HepG2 (cell line): ENCODE results near the gene MAOB. TPM values are rescaled to one million over a fixed set of nuclear protein-coding genes. Genes with fewer than 3 reads are reported as not detected.

Experiments used
- AGO2 ChIP-seq: fragments of 200-400 bp; formaldehyde crosslinking; optimal IDR thresholded peaks from 2 replicates; pipeline ENCODE3; 2017; ENCODE audit warnings: mild to moderate bottlenecking, low read depth, low read length, moderate library complexity
- AKAP8 ChIP-seq: sonication (generic); formaldehyde crosslinking; IDR thresholded peaks from 2 replicates; pipeline ENCODE4 v1.5.1; 2020; ENCODE audit warnings: mild to moderate bottlenecking, missing genetic modification reagents
- HOXD1 ChIP-seq: sonication (generic); formaldehyde crosslinking; IDR thresholded peaks from 2 replicates; pipeline ENCODE4 v1.5.0; 2020; ENCODE audit warnings: missing genetic modification reagents
- MED8 ChIP-seq: sonication (generic); formaldehyde crosslinking; IDR thresholded peaks from 2 replicates; pipeline ENCODE4 v1.8.1; 2023; ENCODE audit warnings: mild to moderate bottlenecking, missing genetic modification reagents; ENCODE audit not compliant: insufficient replicate concordance
- NFKBIZ ChIP-seq: IDR thresholded peaks from 2 replicates; pipeline ENCODE4 v1.6.1; 2018; ENCODE audit warnings: missing genetic modification reagents, missing compliant biosample characterization
- NPAS2 ChIP-seq: sonication (generic); formaldehyde crosslinking; IDR thresholded peaks from 2 replicates; pipeline ENCODE4 v1.8.0; 2022; ENCODE audit warnings: mild to moderate bottlenecking, missing genetic modification reagents, borderline replicate concordance
- POGK ChIP-seq: sonication (generic); formaldehyde crosslinking; conservative IDR thresholded peaks from 2 replicates; pipeline ENCODE4 v1.8.0; 2022; ENCODE audit warnings: mild to moderate bottlenecking, moderate library complexity, missing genetic modification reagents
- XBP1 ChIP-seq: sonication (generic); formaldehyde crosslinking; IDR thresholded peaks from 2 replicates; pipeline ENCODE4 v1.5.0; 2020; ENCODE audit warnings: missing genetic modification reagents
- ZFAT ChIP-seq: sonication (generic); formaldehyde crosslinking; conservative IDR thresholded peaks from 2 replicates; pipeline ENCODE4 v1.8.1; 2023; ENCODE audit warnings: missing genetic modification reagents, inconsistent platforms
- ZFP90 ChIP-seq: sonication (generic); formaldehyde crosslinking; IDR thresholded peaks from 2 replicates; pipeline ENCODE4 v1.8.0; 2022; ENCODE audit warnings: missing genetic modification reagents, mild to moderate bottlenecking, inconsistent platforms, borderline replicate concordance
- ZNF264 ChIP-seq: sonication (generic); formaldehyde crosslinking; IDR thresholded peaks from 2 replicates; pipeline ENCODE4 v1.4.0; 2020; ENCODE audit warnings: missing genetic modification reagents
- ZNF850 ChIP-seq: sonication (generic); formaldehyde crosslinking; conservative IDR thresholded peaks from 2 replicates; pipeline ENCODE4 v1.9.0; 2021; ENCODE audit warnings: mild to moderate bottlenecking, missing genetic modification reagents
- polyA plus RNA-seq, 8 experiments: library from polyadenylated mRNA; depleted of rRNA in 3 of 8; stranded (reverse) in 7 of 8; unstranded in 1 of 8; fragments of >200 nt; fragmentation: Illumina TruSeq in 4 of 8; extraction: Trizol in 4 of 8; gene quantifications; 2 replicates each; pipeline versions ENCODE4 v1.2.1 to v1.2.3, GENCODE V29; 2011 to 2016; ENCODE audit warnings: low read depth in 4 of 8, missing spikeins in 1 of 8, mixed read lengths in 1 of 8; ENCODE audit not compliant: insufficient read depth in 1 of 8
- total RNA-seq, 5 experiments: library from RNA; depleted of rRNA; stranded (reverse); fragments of >200 nt; fragmentation: Illumina TruSeq; extraction: Trizol; gene quantifications; 2 replicates each; pipeline ENCODE4 v1.2.3, GENCODE V29; 2016; ENCODE audit warnings: low read depth in 1 of 5
- TF ChIP-seq, protein P1 (sequence below): sonication (generic); formaldehyde crosslinking; IDR thresholded peaks from 2 replicates; pipeline ENCODE4 v1.5.0; 2020; ENCODE audit warnings: mild to moderate bottlenecking, missing genetic modification reagents, moderate library complexity
- TF ChIP-seq, protein P2 (sequence below): sonication (generic); formaldehyde crosslinking; IDR thresholded peaks from 2 replicates; pipeline ENCODE4 v1.4.0; 2020; ENCODE audit warnings: missing genetic modification reagents
- TF ChIP-seq, protein P3 (sequence below): sonication (generic); formaldehyde crosslinking; IDR thresholded peaks from 2 replicates; pipeline ENCODE4 v1.4.0; 2020; ENCODE audit warnings: missing genetic modification reagents

Gene MAOB
- total and polyA plus RNA-seq, 2 of the 13 experiments (the other 11 are each of a cell fraction or from before 2014, with no cell fraction given), result 11.0 to 19.0 TPM

DNA sequence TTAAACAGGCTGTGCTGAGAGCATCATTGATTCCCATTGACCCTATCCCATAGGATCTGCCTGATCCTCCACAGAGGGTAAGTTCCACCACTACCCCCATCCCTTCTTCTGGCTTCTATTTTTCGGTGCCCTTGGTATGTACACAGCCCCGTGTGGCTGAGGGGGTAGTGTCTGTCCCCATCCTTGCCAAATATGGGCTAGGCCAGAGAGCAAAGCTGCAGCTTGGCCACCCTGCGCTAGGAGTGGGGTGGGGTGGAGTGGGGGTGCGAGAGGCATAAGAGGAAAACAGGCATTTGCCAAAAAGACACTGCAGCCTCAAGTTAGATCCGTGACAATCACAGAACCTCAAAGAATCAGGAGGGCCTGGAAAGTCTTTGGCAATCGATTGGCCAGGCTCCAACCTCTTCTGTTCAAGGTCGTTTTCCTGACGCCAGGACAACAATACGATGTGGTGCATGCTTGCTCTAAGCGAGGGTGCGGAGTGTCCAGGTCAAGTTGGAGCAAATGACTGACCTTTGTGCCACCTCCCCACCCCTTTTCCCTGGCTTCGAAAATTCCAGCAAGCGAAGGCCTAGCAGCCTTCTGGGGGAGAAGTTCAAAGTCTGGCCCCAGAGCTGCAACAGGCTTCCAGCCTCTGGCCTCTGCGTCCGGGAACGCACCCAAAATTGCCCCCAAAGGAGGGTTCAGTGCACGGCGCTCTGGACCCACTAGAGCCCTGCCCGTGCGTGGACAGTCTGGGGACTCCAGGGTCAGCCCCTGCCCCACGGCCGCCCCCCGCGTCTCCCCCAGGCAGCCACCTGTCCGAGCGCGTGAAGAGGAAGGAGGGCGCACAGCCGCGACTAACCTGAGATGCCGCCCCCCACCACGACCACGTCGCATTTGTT lies 598 bp downstream of the MAOB start (continued):
- TF ChIP-seq HOXD1 (CRISPR knock-in tag), result no peak
- TF ChIP-seq, protein P1, sequence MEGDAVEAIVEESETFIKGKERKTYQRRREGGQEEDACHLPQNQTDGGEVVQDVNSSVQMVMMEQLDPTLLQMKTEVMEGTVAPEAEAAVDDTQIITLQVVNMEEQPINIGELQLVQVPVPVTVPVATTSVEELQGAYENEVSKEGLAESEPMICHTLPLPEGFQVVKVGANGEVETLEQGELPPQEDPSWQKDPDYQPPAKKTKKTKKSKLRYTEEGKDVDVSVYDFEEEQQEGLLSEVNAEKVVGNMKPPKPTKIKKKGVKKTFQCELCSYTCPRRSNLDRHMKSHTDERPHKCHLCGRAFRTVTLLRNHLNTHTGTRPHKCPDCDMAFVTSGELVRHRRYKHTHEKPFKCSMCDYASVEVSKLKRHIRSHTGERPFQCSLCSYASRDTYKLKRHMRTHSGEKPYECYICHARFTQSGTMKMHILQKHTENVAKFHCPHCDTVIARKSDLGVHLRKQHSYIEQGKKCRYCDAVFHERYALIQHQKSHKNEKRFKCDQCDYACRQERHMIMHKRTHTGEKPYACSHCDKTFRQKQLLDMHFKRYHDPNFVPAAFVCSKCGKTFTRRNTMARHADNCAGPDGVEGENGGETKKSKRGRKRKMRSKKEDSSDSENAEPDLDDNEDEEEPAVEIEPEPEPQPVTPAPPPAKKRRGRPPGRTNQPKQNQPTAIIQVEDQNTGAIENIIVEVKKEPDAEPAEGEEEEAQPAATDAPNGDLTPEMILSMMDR, result no peak
- TF ChIP-seq AKAP8, result no peak
- TF ChIP-seq ZFP90 (CRISPR knock-in tag), result no peak
- TF ChIP-seq NPAS2 (CRISPR knock-in tag), result no peak
- TF ChIP-seq POGK, result no peak
- TF ChIP-seq, protein P2, sequence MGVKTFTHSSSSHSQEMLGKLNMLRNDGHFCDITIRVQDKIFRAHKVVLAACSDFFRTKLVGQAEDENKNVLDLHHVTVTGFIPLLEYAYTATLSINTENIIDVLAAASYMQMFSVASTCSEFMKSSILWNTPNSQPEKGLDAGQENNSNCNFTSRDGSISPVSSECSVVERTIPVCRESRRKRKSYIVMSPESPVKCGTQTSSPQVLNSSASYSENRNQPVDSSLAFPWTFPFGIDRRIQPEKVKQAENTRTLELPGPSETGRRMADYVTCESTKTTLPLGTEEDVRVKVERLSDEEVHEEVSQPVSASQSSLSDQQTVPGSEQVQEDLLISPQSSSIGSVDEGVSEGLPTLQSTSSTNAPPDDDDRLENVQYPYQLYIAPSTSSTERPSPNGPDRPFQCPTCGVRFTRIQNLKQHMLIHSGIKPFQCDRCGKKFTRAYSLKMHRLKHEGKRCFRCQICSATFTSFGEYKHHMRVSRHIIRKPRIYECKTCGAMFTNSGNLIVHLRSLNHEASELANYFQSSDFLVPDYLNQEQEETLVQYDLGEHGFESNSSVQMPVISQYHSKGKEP (CRISPR knock-in tag), result no peak
- TF ChIP-seq MED8 (CRISPR knock-in tag), result no peak
- TF ChIP-seq ZNF850 (CRISPR knock-in tag), result no peak
- TF ChIP-seq NFKBIZ (CRISPR knock-in tag), result no peak
- TF ChIP-seq AGO2, result peak; percentile 30
- TF ChIP-seq, protein P3, sequence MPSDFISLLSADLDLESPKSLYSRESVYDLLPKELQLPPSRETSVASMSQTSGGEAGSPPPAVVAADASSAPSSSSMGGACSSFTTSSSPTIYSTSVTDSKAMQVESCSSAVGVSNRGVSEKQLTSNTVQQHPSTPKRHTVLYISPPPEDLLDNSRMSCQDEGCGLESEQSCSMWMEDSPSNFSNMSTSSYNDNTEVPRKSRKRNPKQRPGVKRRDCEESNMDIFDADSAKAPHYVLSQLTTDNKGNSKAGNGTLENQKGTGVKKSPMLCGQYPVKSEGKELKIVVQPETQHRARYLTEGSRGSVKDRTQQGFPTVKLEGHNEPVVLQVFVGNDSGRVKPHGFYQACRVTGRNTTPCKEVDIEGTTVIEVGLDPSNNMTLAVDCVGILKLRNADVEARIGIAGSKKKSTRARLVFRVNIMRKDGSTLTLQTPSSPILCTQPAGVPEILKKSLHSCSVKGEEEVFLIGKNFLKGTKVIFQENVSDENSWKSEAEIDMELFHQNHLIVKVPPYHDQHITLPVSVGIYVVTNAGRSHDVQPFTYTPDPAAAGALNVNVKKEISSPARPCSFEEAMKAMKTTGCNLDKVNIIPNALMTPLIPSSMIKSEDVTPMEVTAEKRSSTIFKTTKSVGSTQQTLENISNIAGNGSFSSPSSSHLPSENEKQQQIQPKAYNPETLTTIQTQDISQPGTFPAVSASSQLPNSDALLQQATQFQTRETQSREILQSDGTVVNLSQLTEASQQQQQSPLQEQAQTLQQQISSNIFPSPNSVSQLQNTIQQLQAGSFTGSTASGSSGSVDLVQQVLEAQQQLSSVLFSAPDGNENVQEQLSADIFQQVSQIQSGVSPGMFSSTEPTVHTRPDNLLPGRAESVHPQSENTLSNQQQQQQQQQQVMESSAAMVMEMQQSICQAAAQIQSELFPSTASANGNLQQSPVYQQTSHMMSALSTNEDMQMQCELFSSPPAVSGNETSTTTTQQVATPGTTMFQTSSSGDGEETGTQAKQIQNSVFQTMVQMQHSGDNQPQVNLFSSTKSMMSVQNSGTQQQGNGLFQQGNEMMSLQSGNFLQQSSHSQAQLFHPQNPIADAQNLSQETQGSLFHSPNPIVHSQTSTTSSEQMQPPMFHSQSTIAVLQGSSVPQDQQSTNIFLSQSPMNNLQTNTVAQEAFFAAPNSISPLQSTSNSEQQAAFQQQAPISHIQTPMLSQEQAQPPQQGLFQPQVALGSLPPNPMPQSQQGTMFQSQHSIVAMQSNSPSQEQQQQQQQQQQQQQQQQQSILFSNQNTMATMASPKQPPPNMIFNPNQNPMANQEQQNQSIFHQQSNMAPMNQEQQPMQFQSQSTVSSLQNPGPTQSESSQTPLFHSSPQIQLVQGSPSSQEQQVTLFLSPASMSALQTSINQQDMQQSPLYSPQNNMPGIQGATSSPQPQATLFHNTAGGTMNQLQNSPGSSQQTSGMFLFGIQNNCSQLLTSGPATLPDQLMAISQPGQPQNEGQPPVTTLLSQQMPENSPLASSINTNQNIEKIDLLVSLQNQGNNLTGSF (CRISPR knock-in tag), result no peak
- TF ChIP-seq ZNF264, result no peak
- TF ChIP-seq ZFAT (CRISPR knock-in tag), result no peak
- no peak for TF ChIP-seq XBP1 (CRISPR knock-in tag)
